Daoy (cell line): ENCODE results near the gene TIGIT. TPM values are rescaled to one million over a fixed set of nuclear protein-coding genes. Genes with fewer than 3 reads are reported as not detected.

Source experiments
- DNase-seq: peaks from one replicate; pipeline ENCODE4 v3.0.0-alpha.2; 2015; ENCODE audit warnings: low read depth
- total RNA-seq: library from RNA; depleted of rRNA; stranded (reverse); fragments of >200 nt; shearing (Covaris generic); gene quantifications from 2 replicates; pipeline ENCODE4 v1.2.3, GENCODE V29; 2014

Gene TIGIT
- total RNA-seq, 1 experiment from 2014 or later = not detected

DNA sequence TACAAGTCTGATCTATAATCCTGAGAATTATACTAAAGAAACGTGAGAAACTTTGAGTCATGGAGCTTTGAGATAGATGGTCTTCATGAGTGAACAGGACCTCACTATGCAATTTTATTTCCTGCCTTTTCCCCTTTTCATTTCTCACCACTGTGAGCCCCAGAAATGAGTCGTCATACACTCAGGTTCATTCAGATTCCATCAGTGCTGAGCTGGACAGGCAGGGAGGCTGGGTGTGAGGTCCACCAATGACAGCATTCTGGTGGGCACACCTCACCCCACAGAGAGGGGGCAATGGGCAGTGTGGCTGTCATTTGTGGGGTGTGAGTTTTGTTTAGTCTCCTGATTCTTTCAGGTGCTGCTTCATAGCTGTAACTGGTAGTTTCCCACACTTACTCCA is 16.9 kb downstream of the TIGIT start:
- no peak for DNase-seq

DNA sequence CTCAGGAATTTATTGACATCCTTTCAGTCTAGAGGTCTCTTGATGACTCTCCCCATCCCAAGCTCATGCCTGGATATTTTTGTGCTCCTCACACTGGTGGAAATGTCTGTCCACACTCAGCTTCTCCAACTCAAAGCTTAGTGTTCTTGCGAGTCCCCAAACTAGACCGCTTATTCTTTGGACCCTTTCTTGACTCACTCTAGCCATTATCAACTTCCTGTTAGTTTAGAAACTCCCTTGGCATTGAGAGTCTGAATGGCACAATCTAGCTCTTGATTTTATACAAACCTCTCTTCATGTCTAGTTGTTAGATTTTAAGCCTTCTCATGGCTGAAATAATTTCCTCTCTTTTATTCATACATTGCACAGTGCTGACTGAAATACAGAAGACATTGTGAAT is 19.6 kb downstream of the TIGIT start:
- DNase-seq = no peak

DNA sequence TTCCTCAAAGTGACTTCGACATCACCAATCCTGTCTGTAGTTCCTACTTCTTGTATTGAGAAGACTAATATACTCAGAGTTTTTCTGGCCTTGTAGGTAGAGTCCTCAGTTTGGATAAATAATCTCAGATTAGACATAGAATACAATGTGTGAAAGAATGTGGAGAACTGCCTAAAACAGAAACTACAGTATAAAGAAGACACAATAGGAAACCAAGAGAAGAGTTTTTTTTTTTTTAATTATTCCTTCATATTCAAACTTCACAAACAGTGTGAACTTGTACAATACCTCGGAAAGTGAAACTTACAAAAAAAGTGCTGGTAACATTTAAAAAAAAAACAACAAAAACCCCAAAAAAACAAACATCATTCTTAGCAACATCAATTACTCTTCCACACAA is 20.5 kb downstream of the TIGIT start:
- DNase-seq = no peak

DNA sequence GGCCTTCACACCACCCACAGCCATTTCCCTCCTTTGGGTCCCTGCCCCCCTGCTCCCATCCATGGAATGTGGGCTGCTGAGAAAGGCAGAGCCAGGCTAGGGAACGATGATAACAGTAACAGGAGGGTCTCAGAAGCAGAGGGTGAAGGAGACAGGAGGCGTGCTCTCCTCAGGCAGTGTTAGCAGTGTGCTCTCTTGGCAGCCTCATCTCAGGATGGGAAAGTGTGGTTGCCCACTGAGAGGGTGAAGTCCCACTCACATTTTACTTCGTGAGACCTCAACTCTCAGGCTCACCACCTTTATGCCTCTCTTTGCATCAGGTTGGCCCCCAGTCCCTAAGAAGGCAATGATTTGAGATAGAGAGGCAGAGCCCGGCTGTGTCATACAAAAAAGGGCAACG is 24.5 kb downstream of the TIGIT start:
- no peak for DNase-seq

DNA sequence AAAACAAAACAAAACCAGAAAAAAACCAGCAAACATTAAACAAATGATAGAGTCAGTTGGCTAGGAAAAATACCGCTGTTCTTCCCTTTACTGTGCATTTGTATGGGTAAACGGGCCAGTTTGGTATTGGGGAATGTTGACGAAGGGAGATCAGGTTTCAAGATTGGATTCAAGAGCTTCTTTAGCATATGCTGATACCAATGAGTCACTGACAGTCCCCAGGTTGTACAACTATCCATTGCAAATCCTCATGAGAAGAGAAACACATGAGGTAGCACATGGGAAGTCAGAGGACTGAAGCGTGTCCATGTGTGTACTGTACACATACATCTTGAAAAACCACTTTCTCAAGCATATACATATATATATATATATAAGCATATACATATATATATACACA is 25.6 kb downstream of the TIGIT start:
- peak; percentile 62 for DNase-seq

- DNase-seq = no peak
These were observed 26.4 kb downstream of the TIGIT start for GRCh38 chr3:114320246-114320645.

DNA sequence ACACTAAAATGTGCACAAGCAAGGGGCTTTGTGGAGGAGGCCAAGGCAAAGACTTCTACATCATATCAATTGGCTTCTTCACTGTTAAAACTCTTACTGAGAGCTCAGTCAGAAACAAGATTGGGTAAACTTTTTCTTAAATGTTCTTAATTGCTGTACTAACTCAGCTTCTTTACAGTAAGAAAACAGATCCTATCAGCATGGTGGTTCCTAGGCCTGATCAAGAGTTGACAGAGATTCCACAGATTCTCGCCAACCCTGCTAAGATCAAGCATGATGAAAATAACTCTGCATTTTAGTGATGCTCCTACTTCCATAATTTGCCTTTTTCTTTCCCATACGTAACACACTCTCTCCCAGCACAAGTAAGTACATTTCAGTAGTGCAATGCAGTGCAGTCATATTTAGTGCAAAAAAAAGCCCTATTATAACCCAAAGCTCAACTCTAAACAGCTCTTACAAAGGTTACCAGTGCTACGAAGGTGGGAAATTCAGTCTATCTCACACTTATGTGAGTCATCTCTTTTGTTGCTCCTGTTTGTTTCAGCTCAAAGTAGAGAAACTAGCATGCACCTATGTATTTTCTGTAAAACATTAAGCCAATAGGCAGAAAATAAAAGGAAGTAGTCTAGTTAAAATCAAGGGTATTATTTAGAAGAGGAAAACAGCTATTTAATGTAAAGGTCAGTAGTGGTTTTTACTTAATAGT is 29.9 kb downstream of the TIGIT start:
- no peak for DNase-seq

DNA sequence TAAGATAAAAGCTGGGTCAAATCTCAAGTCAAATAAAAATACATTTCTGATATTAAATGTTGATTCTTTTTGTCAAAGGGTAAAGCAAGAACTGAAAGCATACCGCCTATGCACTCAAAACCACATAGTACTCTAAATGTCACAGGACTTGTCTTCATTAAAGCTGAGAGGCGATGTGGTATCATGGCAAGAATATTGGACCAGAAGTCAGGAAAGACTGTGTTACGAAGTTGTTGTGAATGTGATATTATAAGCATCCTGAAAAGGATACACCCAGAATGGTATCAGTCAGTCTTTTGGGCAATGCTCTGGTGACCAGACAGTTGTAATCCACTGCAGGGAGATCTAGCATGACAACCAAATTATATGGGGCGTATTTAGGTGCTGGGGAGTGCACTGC is 33.8 kb downstream of the TIGIT start:
- DNase-seq = no peak

- DNase-seq = no peak
These were observed 34.5 kb downstream of the TIGIT start for GRCh38 chr3:114328345-114328744.

DNA sequence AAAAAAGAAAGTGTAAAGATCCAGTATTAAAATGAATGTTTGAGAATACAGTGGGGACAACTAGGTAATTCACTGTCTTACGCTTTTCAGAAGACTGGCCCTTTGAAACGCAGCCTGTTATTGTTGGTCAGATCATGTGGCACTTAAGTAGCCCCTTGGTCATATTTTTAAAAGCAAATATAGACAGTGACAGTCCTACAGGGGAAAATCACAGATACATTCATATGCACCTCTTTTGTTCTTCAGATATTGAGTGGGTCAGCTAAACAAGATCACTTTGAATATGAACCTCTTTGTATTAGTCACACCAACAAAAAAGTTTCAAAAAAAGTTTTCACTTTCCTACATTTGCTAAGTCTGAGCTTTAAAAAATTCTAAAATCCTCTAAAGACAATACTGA is 36.0 kb downstream of the TIGIT start:
- DNase-seq = no peak

DNA sequence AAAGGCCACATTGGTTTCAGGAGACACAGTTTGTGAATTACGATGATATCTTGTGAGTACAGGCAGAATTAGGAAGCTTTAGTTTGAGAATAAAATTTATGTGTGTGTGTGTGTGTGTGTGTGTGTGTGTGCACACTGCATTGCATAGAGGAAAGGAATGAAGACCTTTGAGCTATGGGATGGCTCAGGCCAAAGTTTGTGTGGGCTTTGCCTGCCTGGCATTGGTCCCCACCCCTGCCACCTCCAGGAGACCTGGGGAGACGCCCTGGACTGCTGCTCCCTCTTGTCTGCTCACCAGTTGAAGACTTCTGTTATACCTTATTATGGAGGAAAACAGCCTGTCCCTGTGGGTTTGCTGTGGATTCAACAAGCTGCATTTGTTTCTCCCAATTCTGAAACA is 37.2 kb downstream of the TIGIT start:
- DNase-seq = no peak

DNA sequence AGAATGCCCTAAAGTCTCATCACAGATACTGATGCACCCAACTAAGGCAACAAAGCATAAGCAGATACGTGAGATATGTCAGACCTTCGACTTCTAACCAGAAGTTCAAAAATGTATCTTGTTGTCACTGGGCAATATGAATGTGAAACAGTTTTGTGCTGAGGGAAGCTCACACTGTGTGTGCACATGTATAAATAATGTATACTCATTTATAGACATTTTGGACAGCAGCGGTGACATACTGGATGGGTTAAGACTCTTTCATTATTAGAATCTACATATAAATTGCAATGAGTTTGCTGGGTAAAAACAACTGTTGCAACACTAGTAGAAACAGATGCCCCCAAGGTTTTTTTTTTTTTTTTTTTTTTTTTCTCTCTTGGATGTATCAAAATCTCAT is 37.9 kb downstream of the TIGIT start:
- no peak for DNase-seq

DNA sequence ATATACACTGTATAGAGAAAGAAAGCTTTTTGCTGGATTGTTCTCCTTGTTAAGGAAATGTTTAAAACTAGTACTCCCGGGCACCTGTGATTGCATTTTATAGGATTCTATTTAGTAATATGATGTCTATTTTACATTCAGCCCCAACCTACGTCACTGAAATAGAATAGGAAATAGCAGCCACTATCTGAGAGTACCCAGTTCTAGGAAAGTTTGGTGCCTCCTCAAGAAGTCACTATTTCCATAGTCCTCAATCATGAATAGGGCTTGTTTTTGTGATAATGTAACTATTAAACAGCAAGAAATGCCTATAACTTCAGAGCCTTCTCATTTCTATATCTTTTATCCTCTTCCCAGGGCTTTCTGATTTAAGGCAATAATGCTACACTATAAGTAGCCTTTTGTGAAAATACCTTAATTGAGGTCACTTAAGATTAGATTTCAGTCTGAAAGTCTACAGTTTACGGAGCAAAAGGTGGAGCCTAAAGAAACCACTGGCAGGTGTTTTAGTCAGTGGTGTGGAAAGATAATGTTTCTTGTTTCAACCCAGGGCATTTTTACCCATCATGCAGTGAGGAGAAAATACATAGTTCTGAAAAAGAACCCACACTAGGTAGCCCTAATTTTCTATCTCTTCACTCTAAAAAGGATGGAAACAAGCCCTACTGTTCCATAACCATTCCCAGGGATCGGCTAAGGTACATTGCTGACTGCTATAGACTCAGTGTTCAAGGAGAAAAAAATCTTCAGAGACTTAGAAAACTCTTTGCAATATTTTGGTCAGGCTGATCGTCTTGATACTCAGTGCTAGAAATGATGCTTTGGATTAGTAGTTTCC is 38.7 kb downstream of the TIGIT start:
- DNase-seq = no peak

GRCh38 chr3:114333180-114333922 is 39.5 kb downstream of the TIGIT start:
- DNase-seq = no peak

DNA sequence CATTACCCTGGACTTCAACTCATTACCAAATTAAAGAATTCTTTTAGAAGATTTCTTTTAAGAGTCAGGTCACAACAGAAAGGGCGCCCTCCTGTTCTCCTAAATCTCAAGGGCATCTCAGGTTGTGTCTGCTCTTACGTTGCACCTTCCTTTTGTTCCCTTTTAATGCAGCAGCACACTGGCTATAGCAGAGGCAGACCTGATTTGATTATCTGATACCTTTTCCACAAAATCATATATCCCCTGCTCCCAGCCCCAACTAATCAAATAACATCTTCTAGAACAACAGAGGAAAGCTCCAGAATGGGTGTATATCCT is 40.1 kb downstream of the TIGIT start:
- no peak for DNase-seq

DNA sequence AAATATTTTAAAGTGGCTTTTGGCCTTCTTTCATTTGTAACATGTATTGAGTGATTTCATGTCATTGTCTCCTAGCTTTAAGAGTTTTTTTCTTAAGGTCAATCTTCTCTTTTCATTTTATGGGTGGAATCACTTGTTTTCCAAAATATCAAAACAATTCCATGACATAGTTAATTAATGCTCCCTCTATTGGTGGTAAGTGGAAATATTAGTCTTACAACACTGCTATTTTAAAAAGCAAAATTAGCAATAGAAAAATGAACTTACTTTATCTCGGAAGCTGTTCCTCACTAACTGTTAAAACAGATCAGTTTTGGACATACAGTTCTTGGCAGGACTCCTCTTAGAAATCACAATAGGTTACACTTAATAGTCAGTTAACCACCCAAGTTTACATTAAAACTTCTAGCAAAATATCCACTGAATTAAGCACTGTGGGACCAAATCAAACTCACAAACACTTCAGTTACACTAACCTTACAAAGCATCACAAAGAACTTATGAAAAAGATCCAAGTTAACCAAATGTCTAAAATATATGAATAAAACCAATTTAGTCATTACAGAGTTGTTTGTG is 42.4 kb downstream of the TIGIT start:
- no peak for DNase-seq

DNA sequence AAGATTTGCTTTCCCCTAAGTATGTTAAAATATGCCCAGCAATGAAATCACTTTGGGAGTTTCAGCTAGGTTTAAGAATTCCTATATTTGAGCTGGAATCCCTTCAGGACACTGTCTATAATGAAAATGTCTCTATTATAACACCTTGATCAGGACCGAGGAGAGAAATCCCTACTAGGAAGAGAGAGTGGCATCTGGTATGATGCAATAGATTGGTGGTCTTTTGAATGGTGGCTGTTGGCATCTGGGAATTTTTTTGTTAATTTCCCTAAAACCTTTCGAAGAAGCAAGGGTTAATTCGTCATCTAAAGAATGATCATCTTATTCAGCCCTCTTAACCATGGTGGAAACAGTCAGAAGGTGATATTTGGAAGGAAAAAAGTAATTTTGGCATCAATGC is 43.0 kb downstream of the TIGIT start:
- DNase-seq = no peak

DNA sequence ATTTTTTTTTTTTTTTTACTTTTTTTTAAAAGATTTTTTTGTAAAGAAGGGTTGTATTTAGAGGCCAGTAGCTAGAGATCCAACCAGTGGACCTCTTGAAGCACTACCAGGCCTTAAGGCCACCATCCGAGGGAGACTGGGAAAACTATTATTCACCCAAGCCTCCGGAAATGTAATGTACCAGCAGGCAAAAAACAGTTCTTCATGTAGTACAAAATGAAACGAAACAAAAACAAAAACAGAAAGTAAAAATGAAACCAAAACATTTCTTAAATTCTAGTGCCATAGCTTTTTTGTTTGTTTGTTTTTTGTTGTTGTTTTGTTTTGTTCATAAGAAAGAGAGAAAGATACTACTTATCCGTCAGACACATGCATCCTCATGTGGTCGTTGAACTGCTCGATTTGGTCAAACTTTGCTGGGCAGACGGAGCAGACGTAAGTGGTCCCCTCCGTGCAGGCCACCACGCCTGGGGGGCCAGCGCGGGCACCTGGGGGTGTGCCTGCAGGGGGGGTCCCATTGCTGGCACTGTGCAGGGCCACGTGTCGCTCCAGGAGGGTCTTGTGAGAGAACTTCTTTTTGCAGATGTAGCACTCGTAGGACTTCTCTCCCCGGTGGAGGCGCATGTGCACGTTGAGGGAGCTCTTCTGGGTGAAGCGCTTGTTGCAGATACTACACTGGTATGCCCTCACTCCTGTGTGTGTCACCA is 45.0 kb downstream of the TIGIT start:
- DNase-seq = no peak

- DNase-seq = no peak
These were observed 50.7 kb downstream of the TIGIT start for GRCh38 chr3:114344492-114344891.

DNA sequence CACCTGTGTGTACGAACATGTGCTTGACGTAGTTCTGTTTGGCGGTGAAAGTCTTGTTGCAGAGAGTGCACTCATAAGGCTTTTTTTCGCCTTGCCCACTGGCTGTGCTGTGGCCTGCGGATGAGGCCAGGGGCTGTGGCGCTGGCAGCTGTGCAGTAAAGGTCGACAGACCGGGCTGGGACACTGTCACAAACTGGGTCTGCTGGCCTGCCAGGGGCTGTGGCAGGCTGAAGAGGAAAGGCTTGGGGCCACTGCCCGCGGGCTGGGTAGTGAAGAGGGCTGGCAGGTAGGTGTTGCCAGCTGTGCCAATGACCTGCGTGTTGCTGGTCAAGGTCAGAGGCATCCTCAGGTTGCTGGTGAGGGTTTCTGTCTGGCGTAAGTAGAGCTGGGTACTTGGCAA is 56.4 kb downstream of the TIGIT start:
- no peak for DNase-seq

DNA sequence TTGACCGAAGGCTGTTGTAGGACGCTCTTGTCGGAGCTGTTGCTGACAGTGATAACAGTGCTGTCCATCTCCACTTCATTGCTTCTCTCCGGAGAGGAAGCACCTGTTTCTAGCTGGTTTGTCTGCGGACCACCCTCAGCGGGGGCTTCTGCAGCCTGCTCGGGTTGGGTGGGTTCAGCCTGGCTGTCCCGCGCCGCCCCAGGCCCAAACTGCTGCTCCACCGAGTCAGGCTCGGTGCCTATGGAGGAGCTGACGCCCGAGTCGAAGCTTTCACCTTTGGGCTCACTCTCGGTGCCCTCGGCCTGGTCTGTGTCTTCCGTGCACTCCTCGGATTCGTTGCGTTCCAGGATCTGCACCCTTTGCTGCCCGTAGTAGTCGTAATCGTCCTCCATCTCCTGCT is 56.9 kb downstream of the TIGIT start:
- no peak for DNase-seq
